ENCODE data around the gene SMG6. TPM values are rescaled to one million over a fixed set of nuclear protein-coding genes. Genes with fewer than 3 reads are reported as not detected.

Gene SMG6
- total RNA-seq, 1 donor: 49.3 TPM

- no peak for TF ChIP-seq CTCF (IDR thresholded peaks at IDR 0.05; ENCODE audit: insufficient read depth, low read length)
- peak; percentile 52 for DNase-seq (ENCODE audit: low read depth)
- H3K4me3 ChIP-seq (ENCODE audit: low read depth, low read length): peak within 1 kb of the TSS; percentile 54
Observed at GRCh38 chr17:2025220-2025621, 278.4 kb downstream of the SMG6 start, which contains the start of gene RTN4RL1. TSS of gene RTN4RL1 (minus strand) at chr17:2025334. CDS start at chr17:2024865, 469 bp downstream.

GRCh38 chr17:2024572-2025219 is 278.9 kb downstream of the SMG6 start:
- no peak for DNase-seq (ENCODE audit: low read depth)
- peak overlapping the region; percentile 54 for H3K4me3 ChIP-seq (ENCODE audit: low read depth, low read length)
- TF ChIP-seq CTCF (IDR thresholded peaks at IDR 0.05; ENCODE audit: insufficient read depth, low read length): no peak

GRCh38 chr17:2023692-2024571 is 279.7 kb downstream of the SMG6 start:
- H3K4me3 ChIP-seq (ENCODE audit: low read depth, low read length): peak overlapping the region; percentile 42
- DNase-seq (ENCODE audit: low read depth): peak; percentile 35
- no peak for TF ChIP-seq CTCF (IDR thresholded peaks at IDR 0.05; ENCODE audit: insufficient read depth, low read length)

- DNase-seq (ENCODE audit: low read depth): no peak
- TF ChIP-seq CTCF (IDR thresholded peaks at IDR 0.05; ENCODE audit: insufficient read depth, low read length): no peak
- H3K4me3 ChIP-seq (ENCODE audit: low read depth, low read length): no peak overlapping the region
Observed at GRCh38 chr17:2023256-2023655, 280.3 kb downstream of the SMG6 start.

- no peak for TF ChIP-seq CTCF (IDR thresholded peaks at IDR 0.05; ENCODE audit: insufficient read depth, low read length)
- no peak overlapping the region for H3K4me3 ChIP-seq (ENCODE audit: low read depth, low read length)
- no peak for DNase-seq (ENCODE audit: low read depth)
Observed at GRCh38 chr17:2022647-2023240, 280.8 kb downstream of the SMG6 start.

- no peak for DNase-seq (ENCODE audit: low read depth)
- no peak for TF ChIP-seq CTCF (IDR thresholded peaks at IDR 0.05; ENCODE audit: insufficient read depth, low read length)
- H3K4me3 ChIP-seq (ENCODE audit: low read depth, low read length): no peak overlapping the region
Observed at GRCh38 chr17:2020721-2021120, 282.9 kb downstream of the SMG6 start.
